ENCODE measurements around the gene LRMDA.

Gene LRMDA

GRCh38 chr10:76297358-76297757 lies 865.9 kb downstream of the LRMDA start:
- no peak for ATAC-seq

- no peak for ATAC-seq
These were observed 866.4 kb downstream of the LRMDA start for GRCh38 chr10:76297780-76298281.

GRCh38 chr10:76298329-76298728 lies 866.9 kb downstream of the LRMDA start:
- ATAC-seq: no peak

GRCh38 chr10:76299501-76299900 lies 868.1 kb downstream of the LRMDA start:
- no peak for ATAC-seq

- ATAC-seq: no peak
These were observed 869.8 kb downstream of the LRMDA start for GRCh38 chr10:76301211-76301610.

GRCh38 chr10:76301950-76302349 lies 870.5 kb downstream of the LRMDA start:
- no peak for ATAC-seq

GRCh38 chr10:76302481-76302880 lies 871.1 kb downstream of the LRMDA start:
- ATAC-seq: no peak

GRCh38 chr10:76302961-76303630 lies 871.7 kb downstream of the LRMDA start:
- ATAC-seq: no peak

- peak in 1 of 2 donors; percentile 60 for ATAC-seq
These were observed 872.4 kb downstream of the LRMDA start for GRCh38 chr10:76303682-76304316.

GRCh38 chr10:76305930-76306615 lies 874.6 kb downstream of the LRMDA start:
- no peak for ATAC-seq

- ATAC-seq: no peak
These were observed 875.4 kb downstream of the LRMDA start for GRCh38 chr10:76306856-76307255.

- ATAC-seq: no peak
These were observed 877.6 kb downstream of the LRMDA start for GRCh38 chr10:76309070-76309469.

GRCh38 chr10:76309741-76310587 lies 878.5 kb downstream of the LRMDA start:
- no peak for ATAC-seq

GRCh38 chr10:76310588-76311080 lies 879.2 kb downstream of the LRMDA start:
- no peak for ATAC-seq

- ATAC-seq: no peak
These were observed 880.6 kb downstream of the LRMDA start for GRCh38 chr10:76311752-76312636.

GRCh38 chr10:76315240-76315639 lies 883.8 kb downstream of the LRMDA start:
- no peak for ATAC-seq

- no peak for ATAC-seq
These were observed 884.8 kb downstream of the LRMDA start for GRCh38 chr10:76316234-76316633.

- no peak for ATAC-seq
These were observed 885.7 kb downstream of the LRMDA start for GRCh38 chr10:76317078-76317477.

GRCh38 chr10:76318211-76318610 lies 886.8 kb downstream of the LRMDA start:
- ATAC-seq: no peak

GRCh38 chr10:76319661-76320060 lies 888.2 kb downstream of the LRMDA start:
- no peak for ATAC-seq

GRCh38 chr10:76324283-76324682 lies 892.9 kb downstream of the LRMDA start:
- no peak for ATAC-seq

- no peak for ATAC-seq
These were observed 896.0 kb downstream of the LRMDA start for GRCh38 chr10:76327441-76327840.
